NCI-H510A treated with DMSO at 0.1 percent for 48 hours (cell line): ENCODE results near the gene RAD51AP1.
A peak's percentile ranks its signal among the peaks of the same experiment; 100 is the strongest.

ENCODE experiments used
- DNase-seq: peaks from one replicate; lab custom pipeline; 2025; lab: John Stamatoyannopoulos, UW

Gene RAD51AP1

GRCh38 chr12:4552191-4552590 is 13.5 kb downstream of the RAD51AP1 start:
- no peak for DNase-seq

- no peak for DNase-seq
These were observed 15.3 kb downstream of the RAD51AP1 start for GRCh38 chr12:4553943-4554342.

GRCh38 chr12:4555804-4556203 is 17.1 kb downstream of the RAD51AP1 start:
- DNase-seq = no peak

- DNase-seq = no peak
These were observed 18.2 kb downstream of the RAD51AP1 start for GRCh38 chr12:4556735-4557530.

- no peak for DNase-seq
These were observed 18.9 kb downstream of the RAD51AP1 start for GRCh38 chr12:4557586-4557985.

GRCh38 chr12:4558171-4558570 is 19.5 kb downstream of the RAD51AP1 start:
- DNase-seq = no peak

- peak; percentile 86 for DNase-seq
These were observed 23.5 kb downstream of the RAD51AP1 start, which contains the start of gene DYRK4 for GRCh38 chr12:4562034-4562657. Gene DYRK4 (plus strand): TSS chr12:4562208. CDS start chr12:4562246, 38 bp downstream.

- DNase-seq = no peak
These were observed 24.6 kb downstream of the RAD51AP1 start for GRCh38 chr12:4563336-4563735.

- no peak for DNase-seq
These were observed 26.1 kb downstream of the RAD51AP1 start for GRCh38 chr12:4564818-4565217.

GRCh38 chr12:4566474-4566873 is 27.8 kb downstream of the RAD51AP1 start:
- no peak for DNase-seq

GRCh38 chr12:4567073-4567881 is 28.6 kb downstream of the RAD51AP1 start:
- DNase-seq = no peak

GRCh38 chr12:4569261-4569660 is 30.6 kb downstream of the RAD51AP1 start:
- no peak for DNase-seq

- DNase-seq = no peak
These were observed 34.0 kb downstream of the RAD51AP1 start for GRCh38 chr12:4572680-4573079.

- DNase-seq = no peak
These were observed 40.8 kb downstream of the RAD51AP1 start for GRCh38 chr12:4579305-4580102.

- DNase-seq = no peak
These were observed 41.6 kb downstream of the RAD51AP1 start for GRCh38 chr12:4580281-4580688.

- DNase-seq = no peak
These were observed 45.6 kb downstream of the RAD51AP1 start for GRCh38 chr12:4584281-4584680.

- no peak for DNase-seq
These were observed 46.2 kb downstream of the RAD51AP1 start for GRCh38 chr12:4584896-4585295.

GRCh38 chr12:4586500-4586899 is 47.8 kb downstream of the RAD51AP1 start:
- DNase-seq = no peak

GRCh38 chr12:4587108-4587507 is 48.4 kb downstream of the RAD51AP1 start:
- DNase-seq = no peak

GRCh38 chr12:4588916-4589315 is 50.2 kb downstream of the RAD51AP1 start:
- no peak for DNase-seq

- no peak for DNase-seq
These were observed 51.3 kb downstream of the RAD51AP1 start for GRCh38 chr12:4589941-4590340.

- DNase-seq = no peak
These were observed 52.5 kb downstream of the RAD51AP1 start for GRCh38 chr12:4591180-4591687.
